ENCODE measurements around the gene METTL15. TPM values are rescaled to one million over a fixed set of nuclear protein-coding genes. Genes with fewer than 3 reads are reported as not detected.

The METTL15 gene
- total RNA-seq, 1 donor from 2014 or later, result 10.5 TPM

DNA sequence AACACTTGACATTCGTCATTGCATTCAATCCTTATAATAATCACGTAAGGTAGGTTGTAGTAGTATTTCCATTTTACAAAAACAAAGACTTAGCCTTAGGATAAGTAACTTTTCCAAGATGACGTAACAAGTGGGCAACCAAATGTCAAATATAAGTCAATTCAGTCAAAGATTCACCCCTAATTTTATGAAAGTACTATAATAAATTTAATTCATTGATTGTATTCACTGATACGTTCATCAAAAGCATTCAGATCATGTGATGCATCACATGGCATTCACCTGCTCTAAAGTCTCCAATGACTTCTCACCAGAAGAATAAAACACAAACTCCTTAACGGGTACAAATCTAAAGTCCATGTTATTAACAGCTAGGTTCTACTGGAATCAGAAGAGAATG, 2.3 kb upstream of the METTL15 start:
- no peak for DNase-seq
- H3K4me1 ChIP-seq, result peaks cover 36% of the 10 kb centered on the region
- no peaks in the 10 kb centered on the region for H3K9me3 ChIP-seq (replicated peaks)
- no peaks in the 10 kb centered on the region for H3K27me3 ChIP-seq (ENCODE audit: low read depth)
- intact Hi-C loops (cut with micrococcal nuclease), result no loop called here
- no peak overlapping the region for H3K4me3 ChIP-seq
- H3K27ac ChIP-seq (replicated peaks), result no peak overlapping the region
- TF ChIP-seq CTCF (IDR thresholded peaks at IDR 0.05; ENCODE audit: borderline replicate concordance), result no peak
- no peaks in the 10 kb centered on the region for H3K36me3 ChIP-seq

GRCh38 chr11:28106353-28107043, 1.7 kb upstream of the METTL15 start:
- no peak for TF ChIP-seq CTCF (IDR thresholded peaks at IDR 0.05; ENCODE audit: borderline replicate concordance)
- no peak overlapping the region for H3K4me3 ChIP-seq
- DNase-seq, result no peak
- no peak overlapping the region for H3K27ac ChIP-seq (replicated peaks)
- no peaks in the 10 kb centered on the region for H3K36me3 ChIP-seq
- intact Hi-C loops (cut with micrococcal nuclease), result no loop called here
- H3K9me3 ChIP-seq (replicated peaks), result no peaks in the 10 kb centered on the region
- H3K27me3 ChIP-seq (ENCODE audit: low read depth), result no peaks in the 10 kb centered on the region
- peaks cover 42% of the 10 kb centered on the region for H3K4me1 ChIP-seq

DNA sequence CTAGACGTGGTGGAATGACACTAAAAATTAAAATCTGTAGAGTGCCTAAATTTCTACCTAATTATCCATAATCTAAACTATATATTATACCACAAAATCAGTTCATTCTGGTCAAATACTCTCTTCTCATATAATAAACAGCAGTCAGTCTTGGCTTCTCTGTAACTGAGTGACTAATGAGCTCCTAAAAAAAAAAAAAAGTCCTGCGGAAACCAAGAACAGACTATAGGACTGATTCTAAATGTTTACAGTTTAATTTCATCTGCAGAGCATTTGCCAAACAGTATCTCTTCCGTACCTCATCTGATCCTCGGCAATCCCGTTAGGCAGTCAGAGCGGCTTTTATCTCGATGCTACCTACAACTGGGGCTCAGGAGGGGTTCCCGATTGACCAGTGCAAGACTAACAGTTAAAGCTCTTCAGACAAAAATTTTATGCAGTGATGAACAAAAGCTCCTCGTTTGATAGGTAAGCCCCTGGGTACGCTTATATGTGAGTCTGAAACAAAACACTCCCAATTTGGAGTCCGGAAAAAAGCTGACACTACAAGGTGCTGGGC, 918 bp upstream of the METTL15 start:
- Histone ChIP-seq H3K27ac (replicated peaks) (peak overlapping the region; percentile 76), H3K4me3 (peak overlapping the region; percentile 65), H3K9me3 (replicated peaks) (no peaks in the 10 kb centered on the region), H3K4me1 (peaks cover 50% of the 10 kb centered on the region), H3K36me3 (no peaks in the 10 kb centered on the region), H3K27me3 (ENCODE audit: low read depth) (no peaks in the 10 kb centered on the region)
- DNase-seq, result no peak
- TF ChIP-seq CTCF (IDR thresholded peaks at IDR 0.05; ENCODE audit: borderline replicate concordance), result no peak
- intact Hi-C loops (cut with micrococcal nuclease), result no loop called here

DNA sequence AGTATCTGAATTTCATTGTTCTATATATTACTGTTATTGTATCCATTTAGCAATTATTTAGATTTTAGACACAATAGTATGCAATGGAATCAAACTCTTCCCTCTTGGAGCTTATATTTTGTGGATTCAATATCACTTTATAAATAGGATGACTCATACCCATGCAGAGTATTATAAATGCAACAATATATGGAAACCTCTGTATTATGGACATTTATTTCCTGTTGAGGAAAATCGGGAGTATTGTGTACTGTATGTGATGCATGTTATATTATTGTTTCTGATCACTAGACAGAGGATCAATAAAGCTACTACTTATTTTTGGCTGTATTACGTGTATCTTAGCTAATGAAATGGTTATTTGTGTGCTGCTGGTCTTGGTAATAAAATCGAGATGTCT, 770 bp downstream of the METTL15 start:
- Histone ChIP-seq H3K4me1 (peaks cover 51% of the 10 kb centered on the region), H3K27ac (replicated peaks) (peak overlapping the region; percentile 76), H3K27me3 (ENCODE audit: low read depth) (no peaks in the 10 kb centered on the region), H3K4me3 (peak overlapping the region; percentile 65), H3K36me3 (peaks cover 9% of the 10 kb centered on the region), H3K9me3 (replicated peaks) (no peaks in the 10 kb centered on the region)
- no peak for TF ChIP-seq CTCF (IDR thresholded peaks at IDR 0.05; ENCODE audit: borderline replicate concordance)
- no peak for DNase-seq
- intact Hi-C loops (cut with micrococcal nuclease), result no loop called here

GRCh38 chr11:28110108-28110820, 2.1 kb downstream of the METTL15 start:
- no peaks in the 10 kb centered on the region for H3K9me3 ChIP-seq (replicated peaks)
- TF ChIP-seq CTCF (IDR thresholded peaks at IDR 0.05; ENCODE audit: borderline replicate concordance), result no peak

More at GRCh38 chr11:28110108-28110820, 2.1 kb downstream of the METTL15 start:
- H3K27me3 ChIP-seq (ENCODE audit: low read depth), result no peaks in the 10 kb centered on the region
- intact Hi-C loops (cut with micrococcal nuclease), result no loop called here
- H3K4me3 ChIP-seq, result peak overlapping the region; percentile 82
- DNase-seq, result peak; percentile 68
- H3K36me3 ChIP-seq, result peaks cover 21% of the 10 kb centered on the region
- H3K27ac ChIP-seq (replicated peaks), result peak overlapping the region; percentile 86
- peaks cover 51% of the 10 kb centered on the region for H3K4me1 ChIP-seq

All from left ventricle myocardium inferior (tissue), 1 donor.